Measurements from ENCODE around the gene NPPA. TPM values are rescaled to one million over a fixed set of nuclear protein-coding genes. Genes with fewer than 3 reads are reported as not detected.
"Not testable (repeated sequence)": the region's sequence is repeated elsewhere in the genome, so short reads cannot be mapped to it uniquely, and the experiment has no call there.

The NPPA gene
- total RNA-seq: 1 to 10 TPM in 1 of 8 experiments, under 1 TPM in 3, not detected in 4; 0.85 to 1.5 (median 0.90) TPM

GRCh38 chr1:11847667-11848372, at the start of gene NPPA:
Gene NPPA (minus strand): TSS chr1:11847783. CDS start chr1:11847684, 99 bp downstream.
- Histone ChIP-seq H3K4me1 (replicated peaks in 1 of 2) (peaks cover 23 to 24% of the 10 kb centered on the region in 2 donors), H3K27ac (peak within 1 kb of the TSS in 1 of 2 donors; percentile 6), H3K4me3 (no peak within 1 kb of the TSS)
- in situ Hi-C loops (cut with MboI; ENCODE audit: low pct_unique_long_range_greater_than_20kb in 2 of 9, low sequenced_read_pairs in 9 of 9, unreplicated experiment in 9 of 9): loop anchor here in 2 of 9 experiments (10.0 to 25.0 kb wide), 2 partner anchors 47 to 364 kb away; no protein-coding TSS in a partner anchor
- peak in 6 of 8 experiments; percentile 13 to 67 (median 38) for ATAC-seq (replicated peaks in 6 of 8)
- 28 to 100% (median 63%) methylated on average over 1 to 14 of the region's 18 CpGs; no CpG with 5 or more reads in 1 of the 10 experiments for WGBS, 10 experiments

GRCh38 chr1:11894501-11894900, 46.9 kb upstream of the NPPA start:
- in situ Hi-C loops (cut with MboI; ENCODE audit: low pct_unique_long_range_greater_than_20kb in 2 of 9, low sequenced_read_pairs in 9 of 9, unreplicated experiment in 9 of 9): loop anchor here in 1 of 9 experiments (10.0 kb wide), 1 partner anchor 50 kb away; the partner anchor contains the start of gene NPPA
- Histone ChIP-seq H3K27ac (peak overlapping the region in 1 of 2 donors; percentile 20), H3K4me1 (replicated peaks in 1 of 2) (peaks cover 16 to 17% of the 10 kb centered on the region in 2 donors)
- ATAC-seq (replicated peaks in 6 of 8); H3K4me3 ChIP-seq: not testable (repeated sequence)
- no CpG with 5 or more reads among the region's 1 CpG for WGBS, 10 experiments

GRCh38 chr1:11893907-11894251, 46.3 kb upstream of the NPPA start:
- no peak overlapping the region for H3K4me3 ChIP-seq
- peak; percentile 78 to 96 (median 82) for ATAC-seq (replicated peaks in 6 of 8)
- H3K4me1 ChIP-seq (replicated peaks in 1 of 2): peaks cover 12 to 16% of the 10 kb centered on the region in 2 donors
- in situ Hi-C loops (cut with MboI; ENCODE audit: low pct_unique_long_range_greater_than_20kb in 2 of 9, low sequenced_read_pairs in 9 of 9, unreplicated experiment in 9 of 9): loop anchor here in 1 of 9 experiments (10.0 kb wide), 1 partner anchor 49 kb away; the partner anchor contains the start of gene NPPA
- 0% methylated on average over 2 of the region's 5 CpGs; no CpG with 5 or more reads in 9 of the 10 experiments for WGBS, 10 experiments
- H3K27ac ChIP-seq: no peak overlapping the region

GRCh38 chr1:11891433-11892186, 44.0 kb upstream of the NPPA start:
- WGBS, 10 experiments: 20 to 86% (median 62%) methylated on average over 1 to 6 of the region's 6 CpGs; no CpG with 5 or more reads in 2 of the 10 experiments
- Histone ChIP-seq H3K4me1 (replicated peaks in 1 of 2) (peaks cover 13 to 16% of the 10 kb centered on the region in 2 donors), H3K4me3 (no peak overlapping the region), H3K27ac (no peak overlapping the region)
- in situ Hi-C loops (cut with MboI; ENCODE audit: low pct_unique_long_range_greater_than_20kb in 2 of 9, low sequenced_read_pairs in 9 of 9, unreplicated experiment in 9 of 9): loop anchor here in 1 of 9 experiments (10.0 kb wide), 1 partner anchor 47 kb away; the partner anchor contains the start of gene NPPA
- ATAC-seq (replicated peaks in 6 of 8): no peak

GRCh38 chr1:11888877-11889208, 41.3 kb upstream of the NPPA start:
- Histone ChIP-seq H3K4me1 (replicated peaks in 1 of 2) (peaks cover 10 to 15% of the 10 kb centered on the region in 2 donors), H3K27ac (no peak overlapping the region), H3K4me3 (no peak overlapping the region)
- no CpG with 5 or more reads among the region's 3 CpGs for WGBS, 10 experiments
- in situ Hi-C loops (cut with MboI; ENCODE audit: low pct_unique_long_range_greater_than_20kb in 2 of 9, low sequenced_read_pairs in 9 of 9, unreplicated experiment in 9 of 9): no loop called here
- peak in 1 of 8 experiments; percentile 8 for ATAC-seq (replicated peaks in 6 of 8)

- 46 to 100% (median 83%) methylated on average over 1 to 8 of the region's 15 CpGs; no CpG with 5 or more reads in 3 of the 10 experiments for WGBS, 10 experiments
- no peak overlapping the region for H3K4me3 ChIP-seq
- no peak for ATAC-seq (replicated peaks in 6 of 8)
- no peak overlapping the region for H3K27ac ChIP-seq
- in situ Hi-C loops (cut with MboI; ENCODE audit: low pct_unique_long_range_greater_than_20kb in 2 of 9, low sequenced_read_pairs in 9 of 9, unreplicated experiment in 9 of 9): no loop called here
- H3K4me1 ChIP-seq (replicated peaks in 1 of 2): peaks cover 10 to 15% of the 10 kb centered on the region in 2 donors
These were observed 40.8 kb upstream of the NPPA start for GRCh38 chr1:11888206-11888876.

- in situ Hi-C loops (cut with MboI; ENCODE audit: low pct_unique_long_range_greater_than_20kb in 2 of 9, low sequenced_read_pairs in 9 of 9, unreplicated experiment in 9 of 9): no loop called here
- WGBS, 10 experiments: 62 to 100% (median 77%) methylated on average over 1 to 7 of the region's 7 CpGs; no CpG with 5 or more reads in 6 of the 10 experiments
- Histone ChIP-seq H3K4me3 (no peak overlapping the region), H3K4me1 (replicated peaks in 1 of 2) (peaks cover 15 to 16% of the 10 kb centered on the region in 2 donors), H3K27ac (no peak overlapping the region)
- ATAC-seq (replicated peaks in 6 of 8): no peak
These were observed 40.1 kb upstream of the NPPA start for GRCh38 chr1:11887666-11888007.

GRCh38 chr1:11886986-11887665, 39.5 kb upstream of the NPPA start:
- Histone ChIP-seq H3K4me1 (replicated peaks in 1 of 2) (peaks cover 15 to 16% of the 10 kb centered on the region in 2 donors), H3K27ac (no peak overlapping the region), H3K4me3 (no peak overlapping the region)
- in situ Hi-C loops (cut with MboI; ENCODE audit: low pct_unique_long_range_greater_than_20kb in 2 of 9, low sequenced_read_pairs in 9 of 9, unreplicated experiment in 9 of 9): no loop called here
- ATAC-seq (replicated peaks in 6 of 8): peak in 1 of 8 experiments; percentile 62
- WGBS, 10 experiments: 16 to 100% (median 90%) methylated on average over 1 to 10 of the region's 19 CpGs; no CpG with 5 or more reads in 5 of the 10 experiments

GRCh38 chr1:11885916-11886315, 38.3 kb upstream of the NPPA start:
- WGBS, 10 experiments: 0 to 100% (median 71%) methylated on average over 1 to 5 of the region's 6 CpGs; no CpG with 5 or more reads in 2 of the 10 experiments
- in situ Hi-C loops (cut with MboI; ENCODE audit: low pct_unique_long_range_greater_than_20kb in 2 of 9, low sequenced_read_pairs in 9 of 9, unreplicated experiment in 9 of 9): no loop called here
- Histone ChIP-seq H3K4me3 (no peak overlapping the region), H3K4me1 (replicated peaks in 1 of 2) (peaks cover 22 to 24% of the 10 kb centered on the region in 2 donors), H3K27ac (peak overlapping the region; percentile 18 to 19)
- ATAC-seq (replicated peaks in 6 of 8): peak in 6 of 8 experiments; percentile 11 to 67 (median 22)

GRCh38 chr1:11882814-11883538, 35.4 kb upstream of the NPPA start:
- WGBS, 10 experiments: 50 to 100% (median 86%) methylated on average over 1 to 5 of the region's 13 CpGs; no CpG with 5 or more reads in 5 of the 10 experiments
- H3K4me3 ChIP-seq: no peak overlapping the region
- peak overlapping the region in 1 of 2 donors; percentile 18 for H3K27ac ChIP-seq
- peak in 4 of 8 experiments; percentile 7 to 68 (median 34) for ATAC-seq (replicated peaks in 6 of 8)
- H3K4me1 ChIP-seq (replicated peaks in 1 of 2): peaks cover 30 to 37% of the 10 kb centered on the region in 2 donors
- in situ Hi-C loops (cut with MboI; ENCODE audit: low pct_unique_long_range_greater_than_20kb in 2 of 9, low sequenced_read_pairs in 9 of 9, unreplicated experiment in 9 of 9): no loop called here

GRCh38 chr1:11881749-11882441, 34.3 kb upstream of the NPPA start:
- Histone ChIP-seq H3K4me3 (no peak overlapping the region), H3K27ac (peak overlapping the region; percentile 50 to 81), H3K4me1 (replicated peaks in 1 of 2) (peaks cover 33 to 37% of the 10 kb centered on the region in 2 donors)
- in situ Hi-C loops (cut with MboI; ENCODE audit: low pct_unique_long_range_greater_than_20kb in 2 of 9, low sequenced_read_pairs in 9 of 9, unreplicated experiment in 9 of 9): no loop called here
- no peak for ATAC-seq (replicated peaks in 6 of 8)
- WGBS, 10 experiments: 35 to 89% (median 78%) methylated on average over 1 to 11 of the region's 18 CpGs
